Stomach (tissue), 4 donors: ENCODE data around the gene CDHR4.

Experiments used
- POLR2A ChIP-seq, 4 donors: fragments of 450-650 bp; IDR thresholded peaks; one replicate each; pipeline ENCODE4 v1.6.1; 2016; ENCODE audit warnings: antibody characterized with exemption in 4 of 4, control low read depth in 2 of 4, mild to moderate bottlenecking in 1 of 4, moderate library complexity in 1 of 4
- TF ChIP-seq, protein P1 (sequence below), 7 experiments: fragments of 450-650 bp in 4 of 7; fragments of 200-600 bp in 3 of 7; sonication (generic) in 3 of 7; IDR thresholded peaks; one replicate each; pipeline ENCODE4 v1.5.1; 2016 to 2019; ENCODE audit warnings: antibody characterized with exemption in 7 of 7, control low read depth in 2 of 7, mild to moderate bottlenecking in 1 of 7

DNA sequence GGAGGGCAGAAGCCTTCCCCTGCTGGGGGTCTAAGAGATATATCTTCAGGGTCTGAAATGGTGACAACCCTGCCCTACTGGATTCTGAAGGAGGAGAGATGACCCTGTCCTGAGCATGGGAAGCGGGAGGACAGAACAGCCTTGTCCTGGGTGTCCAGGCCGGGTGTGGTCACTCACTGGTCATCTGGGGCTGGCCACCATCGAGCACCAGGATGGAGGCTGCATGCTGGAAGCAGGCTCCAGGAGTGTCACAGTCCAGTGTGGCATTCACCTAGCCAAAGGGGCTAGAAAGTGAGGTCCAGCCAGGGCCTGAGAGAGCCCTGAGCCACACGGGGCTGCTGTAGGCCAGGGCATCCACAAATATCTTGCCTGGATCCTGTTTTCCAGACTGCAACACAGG, 5.2 kb downstream of the CDHR4 start:
- TF ChIP-seq, protein P1, sequence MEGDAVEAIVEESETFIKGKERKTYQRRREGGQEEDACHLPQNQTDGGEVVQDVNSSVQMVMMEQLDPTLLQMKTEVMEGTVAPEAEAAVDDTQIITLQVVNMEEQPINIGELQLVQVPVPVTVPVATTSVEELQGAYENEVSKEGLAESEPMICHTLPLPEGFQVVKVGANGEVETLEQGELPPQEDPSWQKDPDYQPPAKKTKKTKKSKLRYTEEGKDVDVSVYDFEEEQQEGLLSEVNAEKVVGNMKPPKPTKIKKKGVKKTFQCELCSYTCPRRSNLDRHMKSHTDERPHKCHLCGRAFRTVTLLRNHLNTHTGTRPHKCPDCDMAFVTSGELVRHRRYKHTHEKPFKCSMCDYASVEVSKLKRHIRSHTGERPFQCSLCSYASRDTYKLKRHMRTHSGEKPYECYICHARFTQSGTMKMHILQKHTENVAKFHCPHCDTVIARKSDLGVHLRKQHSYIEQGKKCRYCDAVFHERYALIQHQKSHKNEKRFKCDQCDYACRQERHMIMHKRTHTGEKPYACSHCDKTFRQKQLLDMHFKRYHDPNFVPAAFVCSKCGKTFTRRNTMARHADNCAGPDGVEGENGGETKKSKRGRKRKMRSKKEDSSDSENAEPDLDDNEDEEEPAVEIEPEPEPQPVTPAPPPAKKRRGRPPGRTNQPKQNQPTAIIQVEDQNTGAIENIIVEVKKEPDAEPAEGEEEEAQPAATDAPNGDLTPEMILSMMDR (IDR thresholded peaks at IDR 0.05) = no peak
- no peak for TF ChIP-seq POLR2A (IDR thresholded peaks at IDR 0.05)
